ENCODE measurements around the gene DEFB114.

- TF ChIP-seq EZH2 (IDR thresholded peaks at IDR 0.05) (no peak), POLR2AphosphoS5 (IDR thresholded peaks at IDR 0.05; ENCODE audit: borderline replicate concordance, low read depth, low read length) (no peak), FOXP2 (optimal IDR thresholded peaks at IDR 0.05; ENCODE audit: control extremely low read depth, extremely low read length, insufficient read depth) (no peak)
Measured at GRCh38 chr6:49918787-49919186, 45.2 kb downstream of the DEFB114 start.
